Mucosa of rectum (tissue), 2 donors: ENCODE data around the gene ASB10.
A peak's percentile ranks its signal among the peaks of the same experiment; 100 is the strongest.

Source experiments
- H3K27ac ChIP-seq, 2 donors: one replicate each; pipeline ENCODE4 v1.7.0; 2013; ENCODE audit warnings: inconsistent platforms in 2 of 2, low read depth in 2 of 2, low read length in 2 of 2
- H3K27me3 ChIP-seq, 2 donors: one replicate each; pipeline ENCODE4 v1.7.0; 2013; ENCODE audit warnings: low read length in 2 of 2; ENCODE audit not compliant: control insufficient read depth in 2 of 2, insufficient read depth in 2 of 2
- H3K36me3 ChIP-seq, 2 donors: one replicate each; pipeline ENCODE4 v1.7.0; 2013; ENCODE audit warnings: low read length in 2 of 2; ENCODE audit not compliant: control insufficient read depth in 2 of 2, insufficient read depth in 2 of 2
- H3K4me1 ChIP-seq, 2 donors: one replicate each; pipeline ENCODE4 v1.7.0; 2013; ENCODE audit warnings: low read length in 2 of 2, mild to moderate bottlenecking in 1 of 2; ENCODE audit not compliant: control insufficient read depth in 2 of 2, insufficient read depth in 2 of 2
- H3K4me3 ChIP-seq, 2 donors: one replicate each; pipeline ENCODE4 v1.7.0; 2013; ENCODE audit warnings: low read length in 2 of 2
- H3K9ac ChIP-seq, 2 donors: one replicate each; pipeline ENCODE4 v1.7.0; 2013; ENCODE audit warnings: low read length in 2 of 2, low read depth in 1 of 2, mild to moderate bottlenecking in 1 of 2
- H3K9me3 ChIP-seq, 2 donors: one replicate each; pipeline ENCODE4 v1.7.0; 2013; ENCODE audit warnings: low read length in 2 of 2; ENCODE audit not compliant: control insufficient read depth in 2 of 2
- donor health status: healthy.
- donor health status: Normal muscosa, but diverticular disease.

Gene ASB10

DNA sequence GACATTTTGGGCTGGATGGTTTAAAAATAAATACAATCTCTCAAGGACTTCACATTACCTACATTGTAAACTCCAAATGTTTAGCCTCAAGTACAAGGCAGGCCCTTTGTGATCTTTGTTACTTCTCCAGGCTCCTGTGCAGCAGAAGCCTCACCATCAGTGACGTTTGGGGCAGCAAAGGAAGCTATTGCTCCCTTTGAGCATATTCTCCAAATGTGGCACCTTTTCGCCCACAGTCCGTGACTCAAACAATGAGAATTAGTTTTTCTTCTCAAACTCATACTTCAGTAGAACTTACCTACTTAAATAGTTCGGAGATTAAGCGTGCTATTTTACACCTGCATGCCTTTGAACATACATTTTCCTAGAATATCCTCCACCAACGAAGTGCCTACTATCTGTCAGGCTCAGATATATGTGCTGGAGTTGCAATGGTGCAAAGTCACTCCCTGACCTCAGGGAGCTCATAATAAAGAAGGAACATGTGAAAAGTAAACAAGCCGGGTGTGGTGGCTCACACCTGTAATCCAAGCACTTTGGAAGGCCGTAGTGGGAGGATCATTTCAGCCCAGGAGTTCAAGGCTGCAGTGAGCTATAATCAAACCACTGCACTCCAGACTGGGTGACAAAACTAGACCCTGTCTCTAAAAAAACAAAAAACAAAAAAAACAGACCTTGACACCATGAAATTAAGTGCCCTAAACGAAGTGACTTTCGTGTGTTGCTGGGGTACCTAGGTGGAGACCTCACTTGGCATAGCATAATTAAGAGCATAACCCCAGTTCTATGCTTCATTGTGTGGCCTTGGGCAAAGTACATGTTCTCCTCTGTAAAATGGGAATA, 41.2 kb upstream of the ASB10 start:
- Histone ChIP-seq H3K9me3 (no peaks in the 10 kb centered on the region), H3K36me3 (peaks cover 14 to 18% of the 10 kb centered on the region in 2 donors), H3K4me1 (peaks cover 29 to 33% of the 10 kb centered on the region in 2 donors), H3K4me3 (peak overlapping the region; percentile 81 to 93), H3K27ac (peak overlapping the region; percentile 87 to 89), H3K27me3 (no peaks in the 10 kb centered on the region), H3K9ac (peak overlapping the region; percentile 82 to 83)

DNA sequence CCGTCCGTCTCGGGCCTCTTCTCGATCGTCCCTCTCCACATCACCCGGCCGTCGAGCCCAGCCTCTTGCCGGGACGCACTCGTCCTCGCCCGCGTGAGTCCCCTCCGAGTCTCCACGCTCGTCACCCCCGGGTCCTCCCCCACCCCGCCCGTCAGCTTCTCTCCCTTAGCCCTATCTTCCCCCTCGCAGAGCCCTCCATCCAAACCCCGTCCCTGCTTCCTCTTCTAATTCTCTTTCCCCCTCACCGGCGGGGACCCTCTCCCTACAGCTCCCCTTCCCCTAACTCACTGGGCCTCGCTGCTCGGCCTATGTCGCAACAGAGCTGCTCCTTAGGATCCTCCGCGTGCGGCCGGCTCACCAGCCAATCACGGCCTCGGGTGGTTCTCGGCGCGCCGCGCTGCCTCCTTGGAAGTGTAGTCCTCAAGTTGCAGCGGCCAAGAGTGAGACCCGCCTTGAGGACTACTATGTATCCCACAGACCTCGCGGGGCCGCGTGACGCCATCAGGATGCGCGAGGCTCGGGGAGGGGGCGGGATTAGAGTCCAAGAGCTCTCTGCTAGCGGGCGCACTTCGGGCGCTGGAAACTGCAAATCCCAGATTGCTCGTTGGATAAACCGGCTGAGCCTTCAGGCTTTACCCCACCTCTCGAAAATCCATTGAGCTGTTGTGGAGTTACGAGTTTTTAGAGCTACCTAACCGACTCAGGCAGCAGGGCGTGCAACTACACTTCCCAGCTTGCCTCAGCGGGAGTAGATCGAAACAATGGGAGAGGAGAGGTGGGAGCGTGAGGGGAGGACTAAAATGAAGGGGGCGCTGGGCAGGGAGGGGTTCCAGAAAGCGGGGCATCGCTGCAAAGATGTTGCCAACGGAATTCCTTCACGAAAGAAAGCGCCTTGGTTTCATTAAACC, 40.1 kb upstream of the ASB10 start, which contains the start of gene ABCF2:
Gene ABCF2 (minus strand): TSS at position 331 of the 908 bp plus-strand sequence. CDS start 747 bp downstream, outside the sequence.
- no peaks in the 10 kb centered on the region for H3K9me3 ChIP-seq
- H3K4me1 ChIP-seq: peaks cover 26 to 28% of the 10 kb centered on the region in 2 donors
- H3K4me3 ChIP-seq: peak within 1 kb of the TSS; percentile 81 to 93
- peak within 1 kb of the TSS; percentile 87 to 89 for H3K27ac ChIP-seq
- H3K36me3 ChIP-seq: peaks cover 24 to 26% of the 10 kb centered on the region in 2 donors
- H3K27me3 ChIP-seq: no peaks in the 10 kb centered on the region
- peak within 1 kb of the TSS; percentile 82 to 83 for H3K9ac ChIP-seq

DNA sequence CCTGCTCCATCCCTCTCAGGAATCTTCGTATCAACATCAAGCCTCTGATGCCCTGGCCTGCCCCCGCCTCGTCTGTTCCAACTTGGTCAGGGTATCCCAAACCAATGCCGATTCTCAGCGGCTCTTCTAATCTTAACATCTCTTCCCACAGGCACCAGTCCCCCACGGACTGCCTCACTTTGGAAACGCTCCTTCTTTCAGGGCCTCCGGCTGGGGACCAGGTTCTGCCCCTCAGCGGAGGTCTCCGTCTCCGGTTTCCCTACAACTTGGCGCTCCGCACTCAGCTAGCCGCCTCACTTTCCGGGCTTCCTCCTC, 39.5 kb upstream of the ASB10 start:
- Histone ChIP-seq H3K27ac (peak overlapping the region; percentile 23 to 89), H3K27me3 (no peaks in the 10 kb centered on the region), H3K9me3 (no peaks in the 10 kb centered on the region), H3K4me3 (peak overlapping the region; percentile 81 to 93), H3K36me3 (peaks cover 27 to 31% of the 10 kb centered on the region in 2 donors), H3K9ac (peak overlapping the region; percentile 74 to 75), H3K4me1 (peaks cover 20 to 21% of the 10 kb centered on the region in 2 donors)

DNA sequence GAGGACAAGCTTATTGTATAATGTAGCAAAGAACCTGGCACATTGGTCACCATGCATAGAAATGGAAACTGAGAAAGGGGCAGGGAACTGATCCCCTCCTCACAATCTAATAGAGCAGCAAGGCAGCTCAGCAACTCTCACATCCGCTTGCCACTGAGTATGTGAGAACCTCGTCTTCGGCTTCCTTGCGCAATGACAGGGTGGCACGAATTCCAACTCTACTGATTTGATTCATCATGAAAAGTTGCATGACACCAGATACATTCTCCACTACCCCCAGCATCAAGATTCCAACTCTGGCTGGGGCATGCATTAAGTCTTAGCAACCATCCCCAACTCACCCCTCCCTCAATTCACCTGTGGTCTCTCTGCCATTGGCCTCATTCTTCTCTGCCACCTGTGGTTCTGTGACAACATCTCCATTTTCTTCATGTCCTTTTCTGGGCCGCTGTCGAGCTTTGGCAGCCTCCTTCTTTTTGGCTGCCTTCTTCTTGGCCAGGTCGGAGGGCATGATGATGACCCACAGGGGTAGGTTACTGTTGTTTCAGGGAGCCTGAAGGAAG, 39.0 kb upstream of the ASB10 start:
- no peaks in the 10 kb centered on the region for H3K27me3 ChIP-seq
- peak overlapping the region; percentile 74 to 75 for H3K9ac ChIP-seq
- H3K27ac ChIP-seq: no peak overlapping the region

DNA sequence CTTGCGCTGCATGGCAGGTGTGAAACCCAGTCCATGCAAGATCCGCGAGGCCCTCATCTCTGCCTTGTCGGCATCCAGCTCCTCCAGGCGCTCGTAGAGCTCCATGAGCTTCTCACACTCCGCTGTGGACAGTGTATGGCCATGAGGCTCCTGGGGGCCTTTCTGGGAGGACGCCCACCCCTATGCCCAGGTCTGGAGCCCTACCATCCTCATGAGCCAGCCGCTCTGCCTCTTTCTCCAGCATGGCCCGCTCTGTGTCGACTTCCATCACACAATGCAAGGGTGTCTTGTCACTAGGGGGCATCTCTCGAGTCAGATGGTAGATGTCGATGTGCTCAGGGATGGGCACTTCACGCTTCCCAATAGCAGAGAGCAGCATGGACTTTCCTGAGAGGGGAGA, 36.7 kb upstream of the ASB10 start:
- H3K9ac ChIP-seq: no peak overlapping the region
- H3K4me3 ChIP-seq: no peak overlapping the region
- no peaks in the 10 kb centered on the region for H3K9me3 ChIP-seq
- H3K36me3 ChIP-seq: peaks cover 42 to 48% of the 10 kb centered on the region in 2 donors
- no peaks in the 10 kb centered on the region for H3K27me3 ChIP-seq
- no peak overlapping the region for H3K27ac ChIP-seq
- H3K4me1 ChIP-seq: peaks cover 18 to 21% of the 10 kb centered on the region in 2 donors

More for the DNA sequence above, 39.0 kb upstream of the ASB10 start:
- Histone ChIP-seq H3K9me3 (no peaks in the 10 kb centered on the region), H3K4me3 (peak overlapping the region; percentile 81 to 93), H3K36me3 (peaks cover 29 to 32% of the 10 kb centered on the region in 2 donors), H3K4me1 (peaks cover 18 to 21% of the 10 kb centered on the region in 2 donors)

- Histone ChIP-seq H3K9ac (no peak overlapping the region), H3K4me3 (no peak overlapping the region), H3K27ac (no peak overlapping the region), H3K27me3 (no peaks in the 10 kb centered on the region), H3K4me1 (no peaks in the 10 kb centered on the region), H3K9me3 (no peaks in the 10 kb centered on the region), H3K36me3 (peaks cover 63 to 72% of the 10 kb centered on the region in 2 donors)
Observed at GRCh38 chr7:151218170-151218569, 31.1 kb upstream of the ASB10 start.

DNA sequence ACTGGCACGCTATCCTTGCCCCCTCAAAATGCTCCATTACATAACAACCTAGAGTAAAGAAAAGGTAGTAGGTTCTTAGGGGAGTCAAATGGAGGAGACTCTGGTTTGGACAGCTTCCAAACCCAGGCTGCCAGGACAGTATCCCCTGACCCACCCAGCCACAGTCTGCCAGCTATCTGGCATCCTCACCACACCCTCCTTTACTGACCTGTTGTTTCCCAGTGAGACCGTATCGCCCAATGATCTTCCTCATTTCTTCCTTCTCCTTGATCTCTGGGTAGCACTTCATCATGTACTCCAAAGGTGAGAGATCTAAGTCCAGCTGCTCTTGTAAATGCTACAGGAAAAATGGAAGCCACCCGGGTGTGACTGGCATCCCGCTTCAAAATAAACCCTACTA, 28.3 kb upstream of the ASB10 start:
- Histone ChIP-seq H3K27ac (peak overlapping the region in 1 of 2 donors; percentile 55), H3K4me1 (no peaks in the 10 kb centered on the region), H3K4me3 (no peak overlapping the region), H3K27me3 (no peaks in the 10 kb centered on the region), H3K9ac (no peak overlapping the region), H3K36me3 (peaks cover 45 to 53% of the 10 kb centered on the region in 2 donors), H3K9me3 (no peaks in the 10 kb centered on the region)

- Histone ChIP-seq H3K36me3 (peaks cover 37 to 44% of the 10 kb centered on the region in 2 donors), H3K27ac (no peak overlapping the region), H3K9ac (no peak overlapping the region), H3K9me3 (no peaks in the 10 kb centered on the region), H3K4me1 (no peaks in the 10 kb centered on the region), H3K27me3 (no peaks in the 10 kb centered on the region), H3K4me3 (no peak overlapping the region)
Observed at GRCh38 chr7:151213826-151214225, 26.8 kb upstream of the ASB10 start.

DNA sequence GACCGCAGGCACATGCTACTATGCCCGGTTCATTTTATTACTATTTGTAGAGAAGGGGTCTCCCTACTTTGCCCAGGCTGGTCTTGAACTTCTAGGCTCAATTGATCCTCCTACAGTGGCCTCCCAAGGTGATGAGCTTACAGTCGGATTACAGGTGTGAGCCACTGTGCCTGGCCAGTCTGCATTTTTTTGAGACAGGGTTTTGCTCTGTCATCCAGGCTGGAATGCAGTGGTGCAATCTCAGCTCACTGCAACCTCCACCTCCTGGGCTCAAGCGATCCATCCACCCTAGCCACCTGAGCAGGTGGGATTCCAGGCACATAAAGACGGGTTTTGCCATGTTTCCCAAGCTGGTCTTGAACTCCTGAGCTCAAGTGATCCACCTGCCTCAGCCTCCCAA, 25.6 kb upstream of the ASB10 start:
- Histone ChIP-seq H3K4me1 (no peaks in the 10 kb centered on the region), H3K9ac (no peak overlapping the region), H3K36me3 (peaks cover 25 to 34% of the 10 kb centered on the region in 2 donors), H3K4me3 (no peak overlapping the region), H3K27ac (no peak overlapping the region), H3K9me3 (no peaks in the 10 kb centered on the region), H3K27me3 (no peaks in the 10 kb centered on the region)
